Chondrocyte (in vitro differentiated cells): ENCODE measurements around the gene SSR1. TPM values are rescaled to one million over a fixed set of nuclear protein-coding genes. Genes with fewer than 3 reads are reported as not detected.

Source experiments
- DNase-seq: peaks from one replicate; pipeline ENCODE4 v3.0.0; 2021; ENCODE audit warnings: mixed read lengths, low spot score
- H3K27ac Mint-ChIP-seq: one replicate; pipeline ENCODE4 v1.8.0; 2021; ENCODE audit warnings: mild to moderate bottlenecking, moderate library complexity, mixed read lengths; ENCODE audit not compliant: unreplicated experiment
- H3K27me3 Mint-ChIP-seq: 2 replicates; pipeline ENCODE4 v1.8.0; 2021; ENCODE audit warnings: low read depth, mixed read lengths
- H3K36me3 Mint-ChIP-seq: 2 replicates; pipeline ENCODE4 v1.8.0; 2021; ENCODE audit warnings: low read depth, mixed read lengths
- H3K4me1 Mint-ChIP-seq: 2 replicates; pipeline ENCODE4 v1.8.0; 2021; ENCODE audit warnings: low read depth, mild to moderate bottlenecking, mixed read lengths
- H3K4me3 Mint-ChIP-seq: one replicate; pipeline ENCODE4 v1.8.0; 2021; ENCODE audit warnings: mild to moderate bottlenecking, moderate library complexity, mixed read lengths; ENCODE audit not compliant: unreplicated experiment
- H3K9me3 Mint-ChIP-seq: 2 replicates; pipeline ENCODE4 v1.8.0; 2021; ENCODE audit warnings: low read depth, mixed read lengths
- CTCF ChIP-seq: fragments of 200-600 bp; sonication (generic); IDR thresholded peaks from 2 replicates; pipeline ENCODE4 v1.5.0; 2021; ENCODE audit warnings: antibody characterized with exemption, mild to moderate bottlenecking, moderate library complexity
- total RNA-seq: library from RNA; stranded (reverse); gene quantifications from 3 replicates; pipeline ENCODE4 v1.2.1, GENCODE V29; 2021

SSR1 gene
- total RNA-seq, 1 donor from 2014 or later = 236 TPM

GRCh38 chr6:7258231-7258763 lies 54.7 kb downstream of the SSR1 start:
- Mint-ChIP-seq H3K4me1 (peaks cover 26% of the 10 kb centered on the region), H3K27ac (no peak overlapping the region), H3K36me3 (no peaks in the 10 kb centered on the region), H3K27me3 (no peaks in the 10 kb centered on the region), H3K4me3 (no peak overlapping the region), H3K9me3 (peaks cover 5% of the 10 kb centered on the region)
- DNase-seq = no peak
- TF ChIP-seq CTCF = no peak

GRCh38 chr6:7257521-7258230 lies 55.3 kb downstream of the SSR1 start:
- no peak overlapping the region for H3K4me3 Mint-ChIP-seq
- peaks cover 5% of the 10 kb centered on the region for H3K9me3 Mint-ChIP-seq
- peaks cover 26% of the 10 kb centered on the region for H3K4me1 Mint-ChIP-seq

GRCh38 chr6:7256785-7257184 lies 56.2 kb downstream of the SSR1 start:
- H3K27me3 Mint-ChIP-seq = no peaks in the 10 kb centered on the region
- no peaks in the 10 kb centered on the region for H3K36me3 Mint-ChIP-seq
- H3K27ac Mint-ChIP-seq = no peak overlapping the region
- peaks cover 19% of the 10 kb centered on the region for H3K4me1 Mint-ChIP-seq
- DNase-seq = no peak
- H3K4me3 Mint-ChIP-seq = no peak overlapping the region
- TF ChIP-seq CTCF = no peak
- H3K9me3 Mint-ChIP-seq = peaks cover 5% of the 10 kb centered on the region

More at GRCh38 chr6:7257521-7258230, 55.3 kb downstream of the SSR1 start:
- DNase-seq = no peak
- no peak overlapping the region for H3K27ac Mint-ChIP-seq
- no peaks in the 10 kb centered on the region for H3K36me3 Mint-ChIP-seq
- H3K27me3 Mint-ChIP-seq = no peaks in the 10 kb centered on the region
- TF ChIP-seq CTCF = no peak

- peaks cover 5% of the 10 kb centered on the region for H3K9me3 Mint-ChIP-seq
- peaks cover 2% of the 10 kb centered on the region for H3K36me3 Mint-ChIP-seq
- no peak for TF ChIP-seq CTCF
- peaks cover 11% of the 10 kb centered on the region for H3K4me1 Mint-ChIP-seq
- H3K4me3 Mint-ChIP-seq = no peak overlapping the region
- no peak overlapping the region for H3K27ac Mint-ChIP-seq
- DNase-seq = no peak
- H3K27me3 Mint-ChIP-seq = no peaks in the 10 kb centered on the region
These were observed 57.1 kb downstream of the SSR1 start for GRCh38 chr6:7255918-7256317.

GRCh38 chr6:7254980-7255835 lies 57.8 kb downstream of the SSR1 start:
- no peak for DNase-seq
- H3K27me3 Mint-ChIP-seq = no peaks in the 10 kb centered on the region
- peaks cover 4% of the 10 kb centered on the region for H3K36me3 Mint-ChIP-seq
- H3K4me1 Mint-ChIP-seq = peaks cover 5% of the 10 kb centered on the region
- TF ChIP-seq CTCF = no peak
- H3K9me3 Mint-ChIP-seq = peaks cover 5% of the 10 kb centered on the region
- no peak overlapping the region for H3K27ac Mint-ChIP-seq
- no peak overlapping the region for H3K4me3 Mint-ChIP-seq
